NT2/D1 (cell line): ENCODE measurements around the gene SLC6A19.
"Not testable (repeated sequence)": the region's sequence is repeated elsewhere in the genome, so short reads cannot be mapped to it uniquely, and the experiment has no call there.

ENCODE experiments used
- DNase-seq: peaks from one replicate; pipeline ENCODE4 v3.0.0-alpha.2; 2011; ENCODE audit warnings: low read depth, low spot score
- H3K27me3 ChIP-seq: 2 replicates; pipeline ENCODE4 v1.6.0; 2011; ENCODE audit warnings: mild to moderate bottlenecking; ENCODE audit not compliant: insufficient read length, insufficient read depth
- H3K36me3 ChIP-seq: 2 replicates; pipeline ENCODE4 v1.6.1; 2011; ENCODE audit warnings: mild to moderate bottlenecking, low read length, mixed read lengths; ENCODE audit not compliant: insufficient read depth, insufficient read length
- H3K4me1 ChIP-seq: 2 replicates; pipeline ENCODE4 v1.5.1; 2011; ENCODE audit not compliant: insufficient read depth, insufficient read length
- H3K4me3 ChIP-seq: 2 replicates; pipeline ENCODE4 v1.5.1; 2011; ENCODE audit warnings: low read depth; ENCODE audit not compliant: insufficient read length
- H3K9ac ChIP-seq: 2 replicates; pipeline ENCODE4 v1.6.0; 2011; ENCODE audit warnings: low read depth; ENCODE audit not compliant: insufficient read length
- H3K9me3 ChIP-seq: 2 replicates; pipeline ENCODE4 v1.5.1; 2011; ENCODE audit warnings: mild to moderate bottlenecking, low read length; ENCODE audit not compliant: insufficient read depth
- SUZ12 ChIP-seq: IDR thresholded peaks from 2 replicates; pipeline ENCODE4 v1.6.1; 2011; ENCODE audit not compliant: insufficient read length, insufficient read depth; ENCODE audit errors: extremely low read depth
- YY1 ChIP-seq: IDR thresholded peaks from 2 replicates; pipeline ENCODE4 v1.6.1; 2011; ENCODE audit not compliant: insufficient read length, insufficient read depth
- ZNF274 ChIP-seq: IDR thresholded peaks from 2 replicates; pipeline ENCODE4 v1.6.1; 2011; ENCODE audit warnings: mild to moderate bottlenecking, low read depth, low read length

SLC6A19 gene

DNA sequence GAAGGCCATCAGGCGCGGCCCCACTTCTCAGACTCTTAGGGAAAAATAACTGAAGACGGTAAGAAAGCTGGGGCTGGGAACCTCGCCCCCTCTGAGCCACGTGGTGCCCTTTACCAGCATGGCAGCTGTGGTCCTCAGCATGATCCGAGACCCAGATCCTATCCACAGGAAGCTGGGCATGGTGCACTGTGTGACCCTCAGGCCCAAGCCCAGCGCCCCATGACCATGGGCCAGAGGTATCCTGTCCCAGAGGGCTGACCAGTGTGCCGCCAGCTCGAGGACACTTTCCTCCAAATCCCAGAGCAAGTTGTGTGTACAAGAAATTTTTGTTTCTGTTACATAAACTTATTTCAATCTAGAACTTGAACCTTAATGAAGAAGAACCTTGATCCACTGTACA lies 65.4 kb downstream of the SLC6A19 start:
- Histone ChIP-seq H3K36me3 (peaks cover 42% of the 10 kb centered on the region), H3K27me3 (no peaks in the 10 kb centered on the region)
- DNase-seq, result no peak

DNA sequence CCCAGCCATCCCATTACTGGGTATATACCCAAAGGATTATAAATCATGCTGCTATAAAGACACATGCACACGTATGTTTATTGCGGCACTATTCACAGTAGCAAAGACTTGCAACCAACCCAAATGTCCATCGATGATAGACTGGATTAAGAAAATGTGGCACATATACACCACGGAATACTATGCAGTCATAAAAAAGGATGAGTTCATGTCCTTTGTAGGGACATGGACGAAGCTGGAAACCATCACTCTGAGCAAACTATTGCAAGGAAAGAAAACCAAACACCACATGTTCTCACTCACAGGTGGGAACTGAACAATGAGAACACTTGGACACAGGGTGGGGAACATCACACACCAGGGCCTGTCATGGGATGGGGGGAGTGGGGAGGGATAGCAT lies 66.1 kb downstream of the SLC6A19 start:
- H3K27me3 ChIP-seq, H3K9ac ChIP-seq, DNase-seq, H3K4me3 ChIP-seq, H3K4me1 ChIP-seq: not testable (repeated sequence)
- H3K36me3 ChIP-seq, result peaks cover 44% of the 10 kb centered on the region
- H3K9me3 ChIP-seq, result peaks cover 24% of the 10 kb centered on the region

More for the DNA sequence above, 65.4 kb downstream of the SLC6A19 start:
- H3K4me1 ChIP-seq, result no peaks in the 10 kb centered on the region
- no peak overlapping the region for H3K9ac ChIP-seq
- H3K4me3 ChIP-seq, result no peak overlapping the region
- no peak for TF ChIP-seq SUZ12
- TF ChIP-seq YY1, result no peak
- TF ChIP-seq ZNF274, result no peak
- peaks cover 31% of the 10 kb centered on the region for H3K9me3 ChIP-seq

DNA sequence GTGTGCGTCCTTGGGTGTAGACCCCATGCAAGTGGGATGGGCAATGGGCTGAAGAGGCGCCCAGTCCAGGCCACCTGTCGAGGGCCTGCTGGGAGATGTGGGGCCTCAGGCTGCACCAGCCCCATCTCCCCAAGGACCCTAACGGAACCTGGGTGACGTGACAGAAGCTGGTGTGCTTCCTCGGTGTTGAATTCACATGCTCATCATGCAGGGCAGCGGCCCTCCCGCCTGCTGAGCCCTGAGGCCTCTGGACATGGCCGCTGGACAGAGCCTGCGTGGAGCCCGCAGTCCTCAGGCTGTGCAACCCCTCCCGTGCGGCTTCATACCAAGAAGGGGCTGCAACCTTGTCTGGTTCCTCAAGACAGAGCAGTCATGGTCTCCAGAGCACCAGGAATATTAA lies 66.7 kb downstream of the SLC6A19 start:
- H3K9me3 ChIP-seq, result peaks cover 18% of the 10 kb centered on the region; the same call in 1 of the 2 replicates
- TF ChIP-seq YY1 (no peak), ZNF274 (no peak), SUZ12 (no peak)
- no peaks in the 10 kb centered on the region for H3K27me3 ChIP-seq
- H3K4me1 ChIP-seq, result no peaks in the 10 kb centered on the region
- no peak overlapping the region for H3K9ac ChIP-seq
- DNase-seq, result no peak
- H3K36me3 ChIP-seq, result peaks cover 41% of the 10 kb centered on the region
- H3K4me3 ChIP-seq, result no peak overlapping the region

DNA sequence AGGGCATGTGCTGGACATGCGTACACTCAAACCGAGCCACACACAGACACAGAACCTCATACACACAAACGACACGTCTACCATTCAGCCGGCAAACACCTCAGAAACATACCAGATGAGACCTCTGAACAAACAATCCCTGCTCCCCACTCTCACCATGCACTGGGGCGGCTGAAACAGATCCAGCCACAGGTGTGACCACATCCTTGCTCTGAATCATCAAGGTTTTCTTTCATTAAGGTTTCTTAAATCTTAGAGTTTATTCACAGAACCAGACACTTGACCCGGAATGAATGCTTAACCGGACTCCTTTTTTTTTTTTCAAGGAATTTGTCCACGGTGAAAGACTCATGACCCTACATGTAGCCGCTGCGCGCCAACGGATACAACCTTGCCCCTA lies 67.3 kb downstream of the SLC6A19 start:
- no peak for TF ChIP-seq YY1
- TF ChIP-seq SUZ12, result no peak
- no peak for TF ChIP-seq ZNF274
- DNase-seq, result no peak
- Histone ChIP-seq H3K36me3 (peaks cover 41% of the 10 kb centered on the region), H3K4me3 (no peak overlapping the region), H3K9ac (no peak overlapping the region), H3K9me3 (peaks cover 12% of the 10 kb centered on the region; the same call in 1 of the 2 replicates), H3K4me1 (no peaks in the 10 kb centered on the region), H3K27me3 (no peaks in the 10 kb centered on the region)

DNA sequence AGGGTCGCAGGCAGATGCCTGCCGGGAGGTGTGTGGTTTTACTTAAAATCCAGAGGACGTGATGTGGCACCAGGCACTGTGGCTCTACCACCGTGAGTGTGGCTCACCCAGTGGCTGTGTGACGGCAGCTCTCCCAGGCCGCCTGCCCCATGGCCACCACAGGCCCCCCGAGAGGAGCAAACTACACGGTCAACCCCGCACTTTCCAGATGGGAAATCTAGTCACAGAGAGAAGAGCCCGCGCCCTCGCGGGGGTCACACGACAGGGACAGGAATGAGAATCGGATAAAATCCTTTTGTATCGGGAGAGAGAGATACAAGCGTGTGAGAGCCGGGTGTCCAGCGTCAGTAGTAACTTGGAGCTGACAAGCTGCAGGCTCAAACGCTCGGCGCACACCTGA lies 69.0 kb downstream of the SLC6A19 start:
- Histone ChIP-seq H3K27me3 (no peaks in the 10 kb centered on the region), H3K4me1 (no peaks in the 10 kb centered on the region), H3K4me3 (no peak overlapping the region), H3K36me3 (peaks cover 31% of the 10 kb centered on the region), H3K9ac (no peak overlapping the region), H3K9me3 (no peaks in the 10 kb centered on the region)
- TF ChIP-seq YY1 (no peak), SUZ12 (no peak), ZNF274 (no peak)
- DNase-seq, result no peak

DNA sequence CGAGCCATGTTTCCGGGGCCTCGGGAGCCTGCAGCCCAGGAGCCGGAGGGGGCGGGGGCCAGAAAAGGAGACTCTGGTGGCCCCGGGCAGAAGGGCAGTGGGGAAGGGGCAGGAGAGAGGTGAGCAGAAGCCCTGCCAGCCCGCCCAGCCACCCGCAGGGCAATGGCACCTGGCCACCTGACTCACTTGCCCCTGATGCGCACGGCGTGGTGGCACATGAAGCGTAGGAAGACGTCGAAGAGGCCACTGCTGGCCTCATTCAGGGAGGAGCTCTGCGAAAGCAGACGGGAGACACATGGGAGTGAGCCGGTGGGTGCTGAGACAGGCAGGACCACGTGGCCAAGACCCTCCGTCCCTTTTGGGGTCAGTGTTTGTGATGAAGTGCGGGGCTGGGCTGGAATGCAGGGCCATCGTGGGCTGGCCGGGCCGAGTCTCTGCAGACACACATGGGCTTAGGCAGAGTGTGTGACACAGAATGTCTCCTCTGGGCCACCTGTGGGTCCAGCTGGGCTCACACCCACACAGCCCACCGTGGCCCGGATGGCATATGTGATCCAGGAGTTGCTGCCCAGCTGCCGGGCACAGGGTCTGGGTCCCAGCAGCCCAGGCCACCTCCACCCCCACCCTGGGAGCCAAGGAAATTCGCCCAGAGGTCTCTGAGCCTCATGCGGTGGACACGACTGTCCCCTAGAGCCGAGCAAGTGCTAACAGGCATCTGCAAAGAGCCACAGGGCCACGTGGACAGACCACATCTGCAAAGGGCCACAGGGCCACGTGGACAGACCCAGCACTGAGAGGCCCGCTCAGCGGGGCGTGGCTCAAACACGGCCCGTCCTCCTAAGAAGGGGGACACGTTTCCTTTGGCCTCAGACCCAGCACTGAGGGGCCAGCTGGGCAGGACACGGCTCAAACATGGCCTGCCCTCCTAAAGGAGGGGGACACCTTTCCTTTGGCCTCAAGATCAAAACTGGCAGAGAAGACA lies 69.8 kb downstream of the SLC6A19 start:
- no peak overlapping the region for H3K9ac ChIP-seq
- H3K4me3 ChIP-seq, result no peak overlapping the region
- no peak for DNase-seq
- no peaks in the 10 kb centered on the region for H3K9me3 ChIP-seq
- no peaks in the 10 kb centered on the region for H3K27me3 ChIP-seq
- no peaks in the 10 kb centered on the region for H3K4me1 ChIP-seq
- TF ChIP-seq YY1 (no peak), SUZ12 (no peak), ZNF274 (no peak)
- peaks cover 25% of the 10 kb centered on the region for H3K36me3 ChIP-seq

DNA sequence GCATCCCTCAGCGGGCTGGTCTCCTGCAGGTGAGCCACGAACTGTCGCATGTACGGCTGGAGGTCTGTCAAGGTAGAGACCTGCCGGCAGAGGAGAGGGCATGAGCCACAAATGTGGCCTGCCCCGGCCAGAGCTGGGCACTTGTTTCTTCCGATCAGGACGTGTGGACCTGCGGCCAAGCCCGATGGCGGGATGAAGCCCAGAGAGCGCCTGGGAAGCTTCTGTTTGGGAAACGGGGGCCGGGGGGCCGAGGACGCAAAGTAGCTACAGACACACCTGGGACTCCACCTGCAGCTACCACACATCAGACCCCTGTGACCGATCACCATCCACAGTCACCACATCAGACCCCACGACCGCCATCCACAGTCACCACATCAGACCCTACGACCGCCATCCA lies 70.8 kb downstream of the SLC6A19 start:
- TF ChIP-seq ZNF274 (no peak), SUZ12 (no peak), YY1 (no peak)
- Histone ChIP-seq H3K4me3 (no peak overlapping the region), H3K27me3 (no peaks in the 10 kb centered on the region), H3K9ac (no peak overlapping the region), H3K4me1 (no peaks in the 10 kb centered on the region), H3K9me3 (no peaks in the 10 kb centered on the region), H3K36me3 (peaks cover 20% of the 10 kb centered on the region)
- DNase-seq, result no peak
